ENCODE results near the gene PCSK6.

The PCSK6 gene

DNA sequence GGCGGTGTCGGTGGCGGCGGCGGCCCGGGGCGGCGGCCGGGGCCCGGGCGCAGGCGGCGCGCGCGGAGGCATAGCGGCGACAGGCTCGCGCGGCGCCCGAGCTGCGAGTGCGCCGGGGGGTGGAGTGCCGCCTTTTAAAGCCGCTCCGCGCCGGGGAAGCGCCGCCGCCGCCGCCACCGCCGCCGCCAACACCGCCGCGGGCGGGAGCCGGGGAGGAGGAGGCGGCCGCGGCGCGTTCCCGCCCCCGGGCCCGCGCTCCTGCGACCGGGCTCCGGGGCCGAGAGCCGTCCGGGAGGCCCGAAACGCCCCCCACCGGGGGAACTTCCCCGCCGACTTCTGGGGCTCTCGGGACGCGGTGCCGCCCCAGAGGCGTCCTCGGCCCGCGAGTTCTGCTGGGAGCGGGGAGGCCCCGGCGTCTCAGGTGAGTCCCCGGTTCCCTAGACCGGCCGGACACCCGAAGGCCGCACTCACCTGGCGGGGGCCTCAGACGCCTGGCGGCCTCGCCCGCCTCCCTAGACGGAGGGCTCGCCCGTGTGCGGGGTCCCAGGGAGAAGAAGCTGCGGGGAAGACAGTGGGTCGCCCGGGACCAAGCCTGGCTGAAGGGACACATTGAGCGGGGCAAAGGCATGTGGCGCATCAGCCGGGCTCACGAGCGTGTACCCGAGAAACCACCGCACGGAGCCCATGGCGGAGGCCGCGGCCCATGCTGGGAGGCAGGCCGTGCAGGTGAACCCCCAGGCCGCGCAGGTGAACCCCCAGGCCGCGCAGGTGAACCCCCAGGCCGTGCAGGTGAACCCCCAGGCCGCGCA lies at the start of gene PCSK6:
Gene PCSK6, minus strand, starts transcription at position 109 of the 809 bp plus-strand sequence. Its CDS starts 37 bp downstream, at position 72.
- DNase-seq: no peak

DNA sequence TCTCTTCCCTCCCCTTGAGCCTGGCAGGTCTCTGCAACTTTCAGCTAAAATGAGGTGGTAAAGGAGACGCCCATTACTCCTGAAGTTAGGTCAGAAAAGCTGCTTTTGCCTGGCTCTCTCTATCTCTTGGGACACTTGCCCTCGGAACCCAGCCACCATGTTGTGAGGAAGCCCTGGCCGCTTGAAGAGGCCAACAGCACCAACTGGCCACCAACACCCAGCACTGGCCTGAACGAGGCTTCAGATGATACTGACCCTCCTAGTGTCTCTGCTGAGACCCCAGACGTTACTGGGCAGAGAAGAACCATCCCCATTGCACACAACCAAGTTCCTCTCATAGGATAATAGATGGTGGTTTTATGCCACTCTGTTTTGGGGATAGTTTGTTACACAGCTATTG lies 49.5 kb upstream of the PCSK6 start:
- no peak for DNase-seq

DNA sequence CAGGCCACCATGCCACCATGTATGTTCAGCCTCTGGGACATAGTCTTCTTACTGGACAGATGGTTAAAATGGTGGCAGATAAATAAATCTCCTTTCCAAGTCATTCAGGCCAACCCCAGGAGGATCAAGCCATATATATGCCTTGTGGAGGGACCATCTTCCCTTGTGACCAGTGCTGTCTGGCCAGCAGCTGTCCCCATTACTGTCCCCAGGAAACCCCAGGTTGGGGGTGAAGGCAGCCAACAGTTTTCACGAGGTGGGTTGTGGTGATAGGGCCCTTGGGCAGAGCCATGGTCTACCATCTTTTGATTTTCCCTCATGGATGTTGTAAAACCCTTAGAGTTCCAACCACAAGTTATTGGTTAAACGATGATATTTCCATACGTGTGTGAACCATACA lies 48.7 kb upstream of the PCSK6 start:
- DNase-seq: no peak

DNA sequence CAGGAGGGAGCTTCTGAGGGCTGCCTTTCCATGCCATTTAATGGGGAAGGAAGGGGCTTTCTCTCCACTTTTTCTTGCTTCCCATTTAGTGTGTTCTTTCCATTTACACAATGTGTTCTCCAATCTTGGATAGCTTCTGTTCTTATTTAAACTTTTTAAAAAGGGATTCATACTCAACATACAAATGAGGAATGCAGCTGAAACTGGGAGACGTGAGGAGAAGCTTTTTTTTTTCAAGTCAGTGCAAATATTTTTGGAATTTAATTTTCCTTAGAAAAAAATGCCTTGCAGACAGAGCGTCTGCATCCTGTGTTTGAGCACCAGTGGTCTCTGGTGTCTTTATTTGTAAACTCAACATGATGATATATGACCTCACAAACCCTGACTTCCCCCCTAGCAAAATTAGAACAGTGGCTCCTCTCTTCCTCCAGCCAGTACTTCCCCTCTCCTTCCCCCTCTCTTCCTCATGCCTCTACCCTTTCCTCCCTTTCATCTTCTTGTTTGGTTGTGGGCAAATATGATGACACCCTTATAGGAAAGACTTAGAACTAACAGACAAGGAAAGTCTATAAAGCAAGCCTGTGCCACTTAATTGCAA lies 48.1 kb upstream of the PCSK6 start:
- DNase-seq: no peak

DNA sequence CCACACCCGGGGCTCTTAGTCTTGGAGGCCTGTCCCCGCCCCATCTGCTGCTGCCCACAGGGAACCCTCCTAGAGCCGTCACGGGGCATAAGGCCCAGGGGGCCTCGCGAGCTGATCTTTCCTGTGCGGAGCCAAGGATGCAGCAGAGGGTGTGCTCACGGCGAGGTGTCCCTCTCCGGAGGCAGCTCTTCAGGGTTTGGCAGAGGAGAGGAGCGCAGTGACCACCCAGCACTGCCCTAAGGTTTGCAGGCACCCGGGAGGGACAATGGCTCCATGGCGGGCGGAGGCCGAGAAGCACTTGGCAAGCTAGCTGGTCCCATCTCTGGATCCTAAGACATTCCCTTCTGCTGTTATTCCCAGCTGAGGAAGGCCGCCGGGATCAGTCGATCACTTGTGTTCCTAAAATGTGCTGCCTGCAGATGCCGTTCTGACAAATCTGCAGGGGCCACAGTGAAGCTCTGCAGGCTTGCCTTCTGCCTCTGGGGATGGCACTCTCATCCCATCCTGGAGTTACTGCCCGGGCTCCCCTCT lies 47.4 kb upstream of the PCSK6 start:
- no peak for DNase-seq

DNA sequence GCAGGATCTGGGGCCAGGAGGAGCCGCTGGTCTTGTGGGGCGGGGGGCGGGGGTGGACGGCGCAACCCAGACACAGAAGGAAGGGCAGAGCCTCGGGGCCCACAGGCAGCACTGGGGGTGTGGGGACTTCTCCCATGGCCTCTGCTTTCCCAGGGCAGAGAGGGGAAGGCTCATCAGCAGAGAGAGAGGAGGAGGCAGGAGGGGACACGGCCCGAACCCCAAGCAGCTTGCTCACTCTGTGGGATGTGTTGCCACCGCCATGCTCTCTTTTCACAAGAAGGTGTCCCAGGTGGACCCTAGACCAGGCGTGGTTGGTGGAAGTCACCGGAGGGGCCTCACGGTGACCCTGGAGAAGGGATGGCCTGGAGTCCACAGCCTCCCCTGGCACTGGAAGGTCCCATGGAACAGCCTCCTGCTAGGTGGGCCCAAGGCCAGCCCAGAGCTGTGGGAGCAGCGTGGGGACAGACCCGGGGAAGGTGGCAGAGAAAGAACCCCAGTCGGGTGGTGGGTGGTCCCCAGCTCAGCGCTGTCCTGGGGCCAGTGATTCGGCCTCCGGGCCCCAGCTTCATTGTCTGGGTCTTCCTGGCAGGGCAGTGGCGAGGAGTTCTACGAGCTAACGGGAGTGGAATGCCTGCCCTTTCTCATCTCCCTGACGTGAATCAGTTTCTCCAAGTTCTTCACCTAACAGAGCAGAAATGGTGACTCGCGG lies 46.8 kb upstream of the PCSK6 start:
- DNase-seq: no peak

DNA sequence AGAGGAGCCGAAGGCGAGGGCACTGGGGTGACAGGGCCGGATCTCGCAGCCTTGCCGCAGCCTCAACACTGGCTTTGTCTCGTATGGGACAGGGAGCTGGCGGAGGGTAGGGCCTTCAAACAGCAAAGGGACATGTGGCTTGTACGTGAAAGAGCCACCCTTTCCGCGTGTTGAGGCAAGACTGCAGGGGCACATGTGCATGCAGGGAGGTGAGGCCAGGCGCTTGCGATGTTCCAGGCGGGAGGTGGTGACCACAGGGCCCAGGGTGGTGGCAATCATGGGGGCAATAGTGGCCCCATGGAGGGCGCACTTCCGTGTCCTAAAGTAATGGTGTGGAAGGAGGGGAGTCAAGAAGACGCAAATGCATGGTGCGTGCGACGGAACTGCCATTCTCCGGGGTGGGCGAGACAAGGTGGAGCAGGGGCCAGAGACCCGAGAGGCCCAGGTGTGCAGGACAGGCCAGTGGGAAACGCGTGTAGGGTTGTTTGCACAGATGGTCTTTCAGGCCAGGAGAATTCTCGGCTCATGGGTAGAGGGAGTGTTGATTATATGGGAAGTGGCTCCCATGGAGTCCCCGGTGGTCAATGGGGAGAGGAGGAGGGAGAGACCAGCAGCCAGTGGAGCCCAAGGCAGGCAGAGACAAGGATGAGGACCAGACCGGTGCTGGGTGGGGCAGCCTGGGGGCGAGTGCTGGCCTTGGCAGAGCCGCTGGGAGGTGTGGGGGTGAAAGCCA lies 45.8 kb upstream of the PCSK6 start:
- no peak for DNase-seq

DNA sequence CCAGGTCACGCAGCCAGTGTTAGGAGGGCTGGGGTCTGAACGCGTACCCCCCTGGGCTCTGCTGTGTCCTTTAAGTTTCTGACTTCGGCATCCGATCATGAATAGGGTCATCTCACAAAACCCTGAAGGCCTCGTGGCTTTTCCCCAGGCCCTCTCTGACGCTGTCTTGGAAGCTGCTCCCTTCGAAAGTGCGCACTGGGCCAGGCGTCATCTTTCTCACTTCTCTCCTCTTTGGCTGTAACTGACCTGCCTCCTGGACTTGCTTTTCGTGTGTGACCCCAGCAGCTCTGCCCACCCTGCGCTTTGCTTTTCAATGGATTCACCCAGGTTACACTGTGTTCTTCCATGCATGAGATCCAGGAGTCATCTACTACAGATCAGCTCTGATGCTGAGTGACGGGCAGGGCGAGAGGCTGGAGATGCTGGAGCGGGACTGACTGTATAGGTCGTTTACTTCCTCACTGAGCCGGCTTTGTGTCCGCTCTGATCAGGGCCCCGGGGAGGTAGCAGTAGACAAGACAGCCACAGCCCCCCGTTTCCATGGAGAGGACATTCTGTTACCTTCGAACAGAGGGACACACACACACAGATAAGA lies 45.0 kb upstream of the PCSK6 start:
- DNase-seq: no peak

DNA sequence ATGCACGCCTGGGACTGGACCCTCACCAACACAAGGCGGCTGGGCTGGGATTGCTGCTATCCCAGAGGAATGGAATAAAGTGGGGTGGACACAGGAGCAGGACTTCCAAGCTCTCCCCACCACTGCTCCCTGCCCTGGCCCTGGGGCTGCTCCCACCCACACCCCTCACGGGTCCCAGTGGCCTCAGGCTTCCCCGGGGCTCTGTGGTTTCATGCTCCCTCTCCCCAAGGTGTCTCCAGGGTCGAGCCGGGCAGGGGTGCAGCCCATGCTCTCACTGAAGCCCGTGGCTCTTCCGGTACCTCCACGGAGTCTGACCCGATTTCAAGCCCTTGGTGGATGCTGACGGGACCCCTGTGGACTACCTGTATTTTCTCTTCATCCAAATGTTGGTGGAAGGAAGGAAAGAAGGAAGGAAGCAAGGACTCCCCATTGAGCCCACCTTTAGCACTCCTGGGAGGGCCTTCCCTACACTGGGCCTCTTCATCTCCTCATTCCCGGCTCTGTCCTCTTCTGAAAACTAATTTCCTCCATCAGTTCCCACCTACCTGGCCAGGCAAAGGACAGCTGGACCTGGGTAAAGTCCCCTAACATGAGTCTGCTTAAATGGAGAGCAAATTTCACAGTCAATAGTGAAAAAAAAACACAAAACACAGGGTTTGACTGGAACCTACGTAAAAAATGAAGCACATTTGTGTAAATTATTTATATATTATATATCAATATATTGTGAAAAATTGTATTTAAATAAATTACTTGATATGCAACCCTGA lies 44.0 kb upstream of the PCSK6 start:
- no peak for DNase-seq

DNA sequence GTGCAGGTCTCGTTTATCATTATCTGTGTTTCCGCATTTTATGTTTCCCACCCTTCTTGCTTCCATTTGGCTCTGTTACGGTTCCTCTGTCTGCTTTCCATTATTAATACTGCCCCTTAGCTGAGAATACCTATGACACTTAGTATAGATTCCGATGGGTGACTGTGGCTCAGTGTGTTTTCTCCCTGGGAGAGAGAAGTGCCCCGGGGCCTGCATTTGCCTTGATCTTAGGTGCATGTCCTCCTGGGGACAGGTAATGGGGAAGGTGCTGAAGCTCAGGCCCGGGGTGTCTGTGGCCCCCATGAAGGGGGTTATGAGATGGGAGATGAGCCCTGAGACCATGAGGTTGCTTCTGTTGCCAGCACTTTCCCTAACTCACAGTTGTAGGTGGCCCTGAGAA lies 43.4 kb upstream of the PCSK6 start:
- DNase-seq: no peak

DNA sequence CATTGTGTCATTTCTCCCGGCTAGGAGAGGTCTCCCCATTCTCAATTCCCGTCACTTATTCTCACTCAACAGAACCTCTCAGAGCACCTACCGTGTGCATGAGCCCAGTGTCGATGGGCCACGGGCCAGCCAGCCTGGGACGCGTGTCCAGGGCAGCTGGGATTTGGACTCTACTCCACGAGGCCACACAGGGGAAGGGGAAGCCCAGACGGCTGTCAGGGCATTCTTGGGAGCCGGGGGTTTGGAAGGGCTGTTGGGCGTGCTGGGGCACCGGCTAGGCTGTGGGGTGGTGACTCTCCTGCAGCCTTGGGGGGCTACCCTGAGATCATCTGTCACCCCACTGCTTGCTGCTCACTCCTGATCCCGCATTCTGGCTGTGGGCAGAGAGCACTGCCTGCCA lies 41.7 kb upstream of the PCSK6 start:
- DNase-seq: no peak

DNA sequence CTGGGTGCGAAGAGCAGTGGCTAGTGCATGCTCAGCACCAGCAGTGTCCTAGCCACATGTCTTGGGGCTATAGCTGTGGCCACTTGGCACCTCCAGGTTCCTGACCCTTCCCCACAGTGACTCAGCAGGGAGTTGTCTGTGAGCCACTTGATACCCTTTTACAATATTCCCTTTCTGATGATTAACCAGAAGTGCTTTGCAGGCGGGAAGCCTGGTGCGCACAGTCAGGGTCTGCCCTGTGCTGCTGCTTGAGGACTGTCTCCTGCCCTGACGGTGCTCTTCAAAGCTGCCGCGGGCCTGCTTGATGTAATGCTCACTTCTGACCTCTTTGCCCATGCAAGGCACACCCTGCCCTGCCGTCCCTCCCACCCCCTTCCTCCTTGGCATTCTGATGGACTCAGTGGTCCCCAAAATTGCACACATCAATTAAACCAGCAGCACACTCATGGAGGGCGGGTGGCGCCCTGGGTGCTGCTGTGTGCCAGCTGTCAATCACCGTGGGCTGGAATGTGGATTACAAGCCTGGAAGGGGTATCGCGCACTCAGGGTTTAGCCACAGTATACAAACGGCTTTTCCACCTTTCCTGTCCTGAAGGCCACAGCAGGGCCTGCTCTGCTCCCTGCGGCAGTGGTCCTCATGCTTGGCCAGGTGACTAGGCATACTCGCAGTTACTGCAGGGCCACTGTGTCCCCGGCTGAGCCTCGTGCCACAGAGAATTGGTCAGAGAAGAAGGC lies 40.9 kb upstream of the PCSK6 start:
- no peak for DNase-seq

DNA sequence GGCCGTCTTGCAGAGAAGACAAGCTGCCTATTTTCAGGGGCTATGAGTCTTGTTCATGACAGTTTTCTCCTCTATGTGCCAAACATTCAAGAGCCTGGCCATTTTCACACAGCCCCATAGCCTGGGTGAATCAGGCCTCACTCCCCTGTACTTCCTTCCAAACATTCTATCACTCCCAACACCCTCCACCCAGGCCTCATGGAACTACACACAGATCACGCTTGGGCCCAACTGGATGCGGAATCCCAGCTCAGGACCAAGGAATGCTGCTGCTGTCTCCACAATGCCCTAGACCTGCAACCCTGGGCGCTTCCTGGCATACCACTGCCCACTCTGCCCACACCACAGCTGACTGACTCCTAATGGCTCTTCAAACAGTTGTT lies 39.4 kb upstream of the PCSK6 start:
- no peak for DNase-seq

DNA sequence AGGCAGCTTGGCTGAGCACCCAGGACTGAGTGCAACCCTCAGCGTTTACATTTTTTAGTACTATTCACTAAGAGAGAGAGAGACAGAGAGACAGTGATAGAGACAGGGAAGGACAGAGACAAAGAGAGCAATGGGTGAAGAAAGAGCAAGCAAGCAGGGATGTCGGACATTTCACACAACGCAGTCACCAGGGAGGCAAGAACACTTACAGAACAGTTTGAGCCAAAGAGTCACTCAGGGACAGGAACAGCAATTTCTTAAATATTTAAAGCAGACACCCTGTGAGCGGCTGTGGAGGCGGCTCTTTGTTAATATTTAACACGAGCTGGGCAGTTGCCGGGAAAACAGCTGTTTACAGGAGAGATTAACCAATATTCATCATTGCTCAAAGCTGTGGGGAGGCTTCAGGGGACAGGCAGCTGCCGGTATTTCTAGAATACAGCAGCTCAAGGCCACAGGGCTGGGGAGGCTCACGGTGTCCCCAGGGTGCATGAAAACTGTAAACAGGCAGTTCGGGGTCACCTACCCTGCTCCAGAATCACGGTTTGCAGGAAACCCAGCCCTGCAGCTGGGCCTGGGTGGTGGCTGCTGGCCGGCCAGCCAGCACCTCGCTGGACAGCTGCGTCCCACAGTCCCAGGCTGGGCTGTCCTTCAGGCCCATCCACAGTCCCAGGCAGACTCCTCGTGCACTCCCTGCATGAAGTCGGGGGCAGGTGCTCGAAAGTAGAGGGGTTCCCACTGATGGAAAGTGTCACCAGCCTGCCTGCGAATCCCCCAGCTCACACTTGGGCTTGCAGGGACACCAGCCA lies 38.8 kb upstream of the PCSK6 start:
- no peak for DNase-seq

DNA sequence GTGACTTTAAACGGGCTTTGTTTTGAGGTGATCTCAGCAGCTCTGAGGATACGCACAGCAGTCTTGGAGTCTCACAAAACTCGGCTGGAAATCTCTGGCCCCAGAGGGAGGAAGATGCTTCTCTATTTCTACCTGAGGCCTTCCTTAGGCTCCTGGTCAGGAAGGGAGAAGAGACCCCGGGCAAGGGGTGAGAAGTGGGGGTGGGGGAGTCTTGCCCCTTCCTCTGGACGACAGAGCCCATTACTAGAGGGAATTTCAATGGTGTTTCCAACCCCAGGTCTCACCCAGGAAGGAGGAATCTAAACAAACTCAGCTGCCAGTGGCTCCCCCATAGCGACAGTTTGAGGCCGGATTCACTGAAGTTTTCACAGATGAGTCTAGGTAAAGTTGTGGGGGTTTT lies 37.4 kb upstream of the PCSK6 start:
- no peak for DNase-seq

DNA sequence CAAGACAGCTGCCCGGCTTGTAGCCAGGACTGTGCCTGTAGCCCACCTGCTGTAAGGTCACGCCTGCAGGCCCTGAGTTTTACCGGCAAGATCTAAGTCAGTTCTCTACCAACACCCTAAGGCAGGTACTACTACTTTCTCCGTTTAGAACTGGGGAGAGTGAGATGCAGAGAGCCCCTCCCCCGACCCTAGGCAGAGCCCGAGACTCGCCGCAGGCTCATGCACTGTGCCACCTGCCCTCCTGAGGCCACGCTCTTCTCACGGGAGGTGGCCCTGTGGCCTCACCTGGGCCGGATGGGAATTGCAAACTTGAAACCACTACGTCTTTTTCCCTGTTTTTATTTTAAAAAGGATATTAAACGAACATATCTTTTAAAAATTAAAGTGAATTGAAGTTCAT lies 36.9 kb upstream of the PCSK6 start:
- DNase-seq: no peak

DNA sequence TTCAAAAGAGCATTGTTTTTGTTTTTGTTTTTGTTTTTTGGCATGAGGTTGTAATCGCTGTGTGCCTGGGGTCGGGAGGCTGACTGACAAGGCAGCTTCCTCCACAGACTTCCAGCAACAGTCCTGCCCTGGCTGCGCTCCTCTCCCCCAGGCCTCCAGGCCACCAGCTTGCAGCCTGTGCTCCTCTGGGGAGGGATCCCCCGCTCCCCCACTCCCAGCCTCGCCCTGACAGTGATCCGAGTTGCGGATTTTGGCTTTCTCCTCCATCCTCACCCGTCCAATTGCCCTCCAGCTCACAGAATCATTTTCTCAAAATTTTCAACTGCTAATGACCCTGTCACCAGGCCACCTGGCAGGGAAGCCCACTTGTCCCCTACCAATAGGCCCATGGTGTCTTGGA lies 36.5 kb upstream of the PCSK6 start:
- DNase-seq: no peak

DNA sequence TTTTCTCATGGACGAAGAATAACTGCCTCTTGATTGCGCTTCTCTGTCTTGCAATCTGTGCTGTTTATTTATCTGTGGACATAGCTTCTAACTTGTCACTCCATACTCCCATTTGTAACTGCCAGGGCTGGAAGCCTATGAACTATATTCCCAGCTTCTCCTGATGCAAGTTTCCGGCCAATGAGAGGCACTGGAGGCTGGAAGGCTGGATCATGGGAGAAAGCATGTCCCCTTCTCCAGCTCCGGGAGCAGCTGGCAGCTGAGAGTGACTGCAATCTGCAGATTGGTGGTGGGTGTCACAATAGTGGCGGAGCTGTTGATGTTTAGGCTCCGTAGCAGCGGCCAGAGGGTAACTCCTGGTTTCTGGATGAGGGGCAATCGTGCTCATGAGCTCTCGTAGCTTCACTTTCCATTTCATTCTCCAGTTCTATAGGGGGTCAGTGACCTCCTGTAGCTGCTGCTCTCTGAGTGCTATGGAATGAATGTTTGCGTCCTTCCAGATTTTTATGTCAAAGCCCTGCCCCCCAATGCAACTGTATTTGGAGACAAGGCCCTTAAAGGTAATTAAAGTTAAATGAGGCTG lies 35.7 kb upstream of the PCSK6 start:
- no peak for DNase-seq

DNA sequence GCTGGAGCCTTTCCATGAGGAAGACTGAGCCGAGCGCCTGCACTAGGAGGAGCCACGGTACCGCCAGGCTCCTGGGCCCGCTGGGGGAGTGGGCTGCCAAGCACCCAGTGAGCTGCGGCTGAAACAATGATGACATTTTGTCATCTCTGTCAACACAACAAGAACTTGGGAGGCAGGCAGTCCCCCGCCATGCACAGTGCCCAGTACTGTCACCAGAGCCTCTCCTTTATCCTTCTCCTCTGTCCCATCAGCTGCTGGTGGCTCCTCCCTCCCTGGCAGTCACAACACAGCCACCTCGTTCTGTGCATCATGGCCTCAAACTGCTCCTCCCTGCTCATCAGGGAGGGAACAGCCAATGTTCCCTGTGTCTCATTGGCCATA lies 34.0 kb upstream of the PCSK6 start:
- DNase-seq: no peak
